ENCODE measurements around the gene DENND6A.
A peak's percentile ranks its signal among the peaks of the same experiment; 100 is the strongest.

The DENND6A gene

GRCh38 chr3:57700737-57701136 lies 7.9 kb upstream of the DENND6A start:
- H3K4me3 ChIP-seq (replicated peaks; ENCODE audit: low read depth, low read length) = no peak overlapping the region
- no peak for TF ChIP-seq CTCF (IDR thresholded peaks at IDR 0.05; ENCODE audit: low read depth, low read length, missing control alignments)
- DNase-seq (ENCODE audit: extremely low read depth, low read depth) = no peak

GRCh38 chr3:57699591-57699990 lies 6.7 kb upstream of the DENND6A start:
- no peak overlapping the region for H3K4me3 ChIP-seq (replicated peaks; ENCODE audit: low read depth, low read length)
- DNase-seq (ENCODE audit: extremely low read depth, low read depth) = no peak
- TF ChIP-seq CTCF (IDR thresholded peaks at IDR 0.05; ENCODE audit: low read depth, low read length, missing control alignments) = no peak

- DNase-seq (ENCODE audit: extremely low read depth, low read depth) = no peak
- H3K4me3 ChIP-seq (replicated peaks; ENCODE audit: low read depth, low read length) = no peak overlapping the region
- TF ChIP-seq CTCF (IDR thresholded peaks at IDR 0.05; ENCODE audit: low read depth, low read length, missing control alignments) = no peak
Observed at GRCh38 chr3:57696801-57697321, 4.0 kb upstream of the DENND6A start.

- no peak for DNase-seq (ENCODE audit: extremely low read depth, low read depth)
- no peak overlapping the region for H3K4me3 ChIP-seq (replicated peaks; ENCODE audit: low read depth, low read length)
- no peak for TF ChIP-seq CTCF (IDR thresholded peaks at IDR 0.05; ENCODE audit: low read depth, low read length, missing control alignments)
Observed at GRCh38 chr3:57694146-57694545, 1.3 kb upstream of the DENND6A start.

- DNase-seq (ENCODE audit: extremely low read depth, low read depth) = peak; percentile 10
- H3K4me3 ChIP-seq (replicated peaks; ENCODE audit: low read depth, low read length) = peak overlapping the region; percentile 72
Observed at GRCh38 chr3:57692133-57692395, 813 bp downstream of the DENND6A start.

- peak overlapping the region; percentile 72 for H3K4me3 ChIP-seq (replicated peaks; ENCODE audit: low read depth, low read length)
- DNase-seq (ENCODE audit: extremely low read depth, low read depth) = no peak
- no peak for TF ChIP-seq CTCF (IDR thresholded peaks at IDR 0.05; ENCODE audit: low read depth, low read length, missing control alignments)
Observed at GRCh38 chr3:57691411-57692132, 1.3 kb downstream of the DENND6A start.

GRCh38 chr3:57689367-57690053 lies 3.4 kb downstream of the DENND6A start:
- H3K4me3 ChIP-seq (replicated peaks; ENCODE audit: low read depth, low read length) = no peak overlapping the region

More at GRCh38 chr3:57689367-57690053, 3.4 kb downstream of the DENND6A start:
- TF ChIP-seq CTCF (IDR thresholded peaks at IDR 0.05; ENCODE audit: low read depth, low read length, missing control alignments) = no peak
- DNase-seq (ENCODE audit: extremely low read depth, low read depth) = no peak

All from HFF-Myc (cell line).